GM06990 (cell line): Measurements from ENCODE around the gene CTDP1.
"Not testable (repeated sequence)": the region's sequence is repeated elsewhere in the genome, so short reads cannot be mapped to it uniquely, and the experiment has no call there.

Experiments used
- DNase-seq: peaks from one replicate; pipeline ENCODE4 v3.0.0-alpha.2; 2011; ENCODE audit not compliant: insufficient read length; ENCODE audit errors: extremely low read depth
- H3K27me3 ChIP-seq: replicated peaks from 2 replicates; pipeline ENCODE4 v1.6.0; 2011; ENCODE audit warnings: low read length; ENCODE audit not compliant: control insufficient read depth, insufficient read depth
- H3K36me3 ChIP-seq: 2 replicates; pipeline ENCODE4 v1.5.1; 2011; ENCODE audit warnings: low read length; ENCODE audit not compliant: control insufficient read depth, insufficient read depth
- H3K4me3 ChIP-seq: replicated peaks from 2 replicates; pipeline ENCODE4 v1.5.1; 2011; ENCODE audit warnings: low read depth, mild to moderate bottlenecking, control low read depth, low read length
- CTCF ChIP-seq: IDR thresholded peaks from 2 replicates; pipeline ENCODE4 v1.5.1; 2011; ENCODE audit warnings: low read length, control low read depth, mild to moderate bottlenecking, inconsistent platforms; ENCODE audit not compliant: insufficient read depth, poor library complexity, severe bottlenecking

CTDP1 gene

GRCh38 chr18:79750980-79751571 lies 71.5 kb downstream of the CTDP1 start:
- no peak for DNase-seq
- Histone ChIP-seq H3K4me3 (no peak overlapping the region), H3K27me3 (no peaks in the 10 kb centered on the region), H3K36me3 (peaks cover 24% of the 10 kb centered on the region)
- TF ChIP-seq CTCF = no peak

GRCh38 chr18:79751918-79752578 lies 72.4 kb downstream of the CTDP1 start:
- H3K4me3 ChIP-seq, H3K27me3 ChIP-seq, DNase-seq: not testable (repeated sequence)
- peaks cover 24% of the 10 kb centered on the region for H3K36me3 ChIP-seq

- not testable (repeated sequence) for DNase-seq, H3K4me3 ChIP-seq, H3K27me3 ChIP-seq
- H3K36me3 ChIP-seq = peaks cover 19% of the 10 kb centered on the region
Observed at GRCh38 chr18:79752946-79753345, 73.3 kb downstream of the CTDP1 start.

- Histone ChIP-seq H3K36me3 (peaks cover 19% of the 10 kb centered on the region), H3K27me3 (no peaks in the 10 kb centered on the region), H3K4me3 (no peak overlapping the region)
- no peak for TF ChIP-seq CTCF
- no peak for DNase-seq
Observed at GRCh38 chr18:79753391-79753851, 73.8 kb downstream of the CTDP1 start.

- DNase-seq = no peak
- Histone ChIP-seq H3K36me3 (peaks cover 16% of the 10 kb centered on the region), H3K27me3 (no peaks in the 10 kb centered on the region), H3K4me3 (no peak overlapping the region)
- TF ChIP-seq CTCF = no peak
Observed at GRCh38 chr18:79754022-79754761, 74.6 kb downstream of the CTDP1 start.

GRCh38 chr18:79754831-79755351 lies 75.3 kb downstream of the CTDP1 start:
- peaks cover 14% of the 10 kb centered on the region for H3K36me3 ChIP-seq
- no peaks in the 10 kb centered on the region for H3K27me3 ChIP-seq
- TF ChIP-seq CTCF = no peak
- no peak for DNase-seq
- H3K4me3 ChIP-seq = no peak overlapping the region
